Colonic mucosa (tissue), 4 donors: ENCODE results near the gene INPP5A. TPM values are rescaled to one million over a fixed set of nuclear protein-coding genes. Genes with fewer than 3 reads are reported as not detected.

ENCODE experiments used
- DNase-seq: peaks from one replicate; pipeline ENCODE4 v3.0.0-alpha.2; 2020
- H3K27ac ChIP-seq: fragments of 200-600 bp; one replicate; pipeline ENCODE4 v1.8.0; 2021
- H3K27me3 ChIP-seq: fragments of 200-600 bp; one replicate; pipeline ENCODE4 v1.8.0; 2021
- H3K36me3 ChIP-seq: fragments of 200-600 bp; one replicate; pipeline ENCODE4 v1.8.0; 2021
- H3K4me1 ChIP-seq: fragments of 200-600 bp; one replicate; pipeline ENCODE4 v1.8.0; 2021; ENCODE audit warnings: mild to moderate bottlenecking
- H3K4me3 ChIP-seq: fragments of 200-600 bp; one replicate; pipeline ENCODE4 v1.8.0; 2021
- H3K9ac ChIP-seq, 2 donors: one replicate each; pipeline ENCODE4 v1.7.0; 2013; ENCODE audit warnings: control low read depth in 2 of 2, low read depth in 2 of 2, low read length in 2 of 2
- H3K9me3 ChIP-seq: fragments of 200-600 bp; one replicate; pipeline ENCODE4 v1.8.0; 2021
- intact Hi-C: fragments of 100-400 bp; cut with DNase I; formaldehyde crosslinking; loops from one replicate; pipeline ENCODE4 v1.14.1; 2022
- total RNA-seq, 2 donors: library from RNA; stranded (reverse); fragmentation: NEBNext Ultra II Directional in 1 of 2; extraction: Animal tissue kit (Norgen Biotek cat#: 25700) in 1 of 2; gene quantifications; one replicate each; pipeline ENCODE4 v1.2.1, GENCODE V29; 2021
- TF ChIP-seq, protein P1 (sequence below): fragments of 200-600 bp; IDR thresholded peaks from one replicate; pipeline ENCODE4 v1.8.0; 2022; ENCODE audit warnings: antibody characterized with exemption, mild to moderate bottlenecking
- donor health status: healthy.
- donor health status: DM: no; HTN: no; CAD: no.
- donor health status: DM: no; HTN: no; CAD: no.

The INPP5A gene
- total RNA-seq, 2 donors from 2014 or later = 29.9 to 41.5 TPM

DNA sequence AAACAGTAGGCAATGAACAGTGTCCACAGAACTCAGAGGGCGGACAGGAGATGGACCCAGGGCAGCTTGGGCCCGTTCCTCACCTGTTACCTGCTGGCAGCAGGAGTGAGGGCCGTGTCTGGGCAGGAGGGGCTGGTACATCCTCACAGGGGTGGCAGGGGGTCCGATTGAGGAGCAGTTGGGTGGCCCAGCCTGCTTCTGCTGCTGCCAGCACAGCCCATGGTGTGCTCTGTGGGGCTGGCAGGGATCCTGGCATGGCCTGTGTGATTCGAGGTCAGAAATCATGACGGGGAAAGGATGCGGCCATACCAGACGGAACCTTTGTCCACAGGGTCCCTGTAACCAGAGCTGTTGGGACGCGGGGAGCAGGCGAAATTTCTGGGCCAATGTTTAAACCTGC is 49.6 kb downstream of the INPP5A start:
- intact Hi-C loops = no loop called here
- Histone ChIP-seq H3K9ac (no peak overlapping the region), H3K36me3 (no peaks in the 10 kb centered on the region), H3K4me3 (no peak overlapping the region), H3K27ac (no peak overlapping the region), H3K9me3 (no peaks in the 10 kb centered on the region), H3K4me1 (peaks cover 19% of the 10 kb centered on the region), H3K27me3 (no peaks in the 10 kb centered on the region)
- TF ChIP-seq, protein P1, sequence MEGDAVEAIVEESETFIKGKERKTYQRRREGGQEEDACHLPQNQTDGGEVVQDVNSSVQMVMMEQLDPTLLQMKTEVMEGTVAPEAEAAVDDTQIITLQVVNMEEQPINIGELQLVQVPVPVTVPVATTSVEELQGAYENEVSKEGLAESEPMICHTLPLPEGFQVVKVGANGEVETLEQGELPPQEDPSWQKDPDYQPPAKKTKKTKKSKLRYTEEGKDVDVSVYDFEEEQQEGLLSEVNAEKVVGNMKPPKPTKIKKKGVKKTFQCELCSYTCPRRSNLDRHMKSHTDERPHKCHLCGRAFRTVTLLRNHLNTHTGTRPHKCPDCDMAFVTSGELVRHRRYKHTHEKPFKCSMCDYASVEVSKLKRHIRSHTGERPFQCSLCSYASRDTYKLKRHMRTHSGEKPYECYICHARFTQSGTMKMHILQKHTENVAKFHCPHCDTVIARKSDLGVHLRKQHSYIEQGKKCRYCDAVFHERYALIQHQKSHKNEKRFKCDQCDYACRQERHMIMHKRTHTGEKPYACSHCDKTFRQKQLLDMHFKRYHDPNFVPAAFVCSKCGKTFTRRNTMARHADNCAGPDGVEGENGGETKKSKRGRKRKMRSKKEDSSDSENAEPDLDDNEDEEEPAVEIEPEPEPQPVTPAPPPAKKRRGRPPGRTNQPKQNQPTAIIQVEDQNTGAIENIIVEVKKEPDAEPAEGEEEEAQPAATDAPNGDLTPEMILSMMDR = no peak
- DNase-seq = no peak

- H3K9me3 ChIP-seq = no peaks in the 10 kb centered on the region
- H3K27ac ChIP-seq = peak overlapping the region; percentile 46
- H3K4me1 ChIP-seq = peaks cover 32% of the 10 kb centered on the region
- intact Hi-C loops = no loop called here
- H3K27me3 ChIP-seq = no peaks in the 10 kb centered on the region
- H3K36me3 ChIP-seq = no peaks in the 10 kb centered on the region
- TF ChIP-seq, protein P1 = no peak
- peak; percentile 26 for DNase-seq
- H3K9ac ChIP-seq = no peak overlapping the region
- H3K4me3 ChIP-seq = no peak overlapping the region
These were observed 50.9 kb downstream of the INPP5A start for GRCh38 chr10:132588301-132589013.

- Histone ChIP-seq H3K9ac (no peak overlapping the region), H3K27ac (peak overlapping the region; percentile 46)
These were observed 51.4 kb downstream of the INPP5A start for GRCh38 chr10:132589015-132589414.

GRCh38 chr10:132589681-132590080 is 52.1 kb downstream of the INPP5A start:
- peaks cover 32% of the 10 kb centered on the region for H3K4me1 ChIP-seq
- no peaks in the 10 kb centered on the region for H3K9me3 ChIP-seq
- H3K9ac ChIP-seq = no peak overlapping the region
- no peak overlapping the region for H3K27ac ChIP-seq
- H3K27me3 ChIP-seq = no peaks in the 10 kb centered on the region
- DNase-seq = no peak
- no peaks in the 10 kb centered on the region for H3K36me3 ChIP-seq
- TF ChIP-seq, protein P1 = no peak
- intact Hi-C loops = no loop called here
- no peak overlapping the region for H3K4me3 ChIP-seq

More at GRCh38 chr10:132589015-132589414, 51.4 kb downstream of the INPP5A start:
- intact Hi-C loops = no loop called here
- Histone ChIP-seq H3K36me3 (no peaks in the 10 kb centered on the region), H3K4me3 (no peak overlapping the region), H3K27me3 (no peaks in the 10 kb centered on the region), H3K4me1 (peaks cover 32% of the 10 kb centered on the region), H3K9me3 (no peaks in the 10 kb centered on the region)
- DNase-seq = no peak
- TF ChIP-seq, protein P1 = no peak

- intact Hi-C loops = no loop called here
- H3K4me1 ChIP-seq = peaks cover 32% of the 10 kb centered on the region
- H3K9me3 ChIP-seq = no peaks in the 10 kb centered on the region
- H3K27ac ChIP-seq = peak overlapping the region; percentile 75
- no peaks in the 10 kb centered on the region for H3K36me3 ChIP-seq
- TF ChIP-seq, protein P1 = no peak
- no peak overlapping the region for H3K4me3 ChIP-seq
- H3K27me3 ChIP-seq = no peaks in the 10 kb centered on the region
- H3K9ac ChIP-seq = no peak overlapping the region
- peak; percentile 18 for DNase-seq
These were observed 52.6 kb downstream of the INPP5A start for GRCh38 chr10:132590094-132590751.
